Measurements from ENCODE around the gene MGST2. TPM values are rescaled to one million over a fixed set of nuclear protein-coding genes. Genes with fewer than 3 reads are reported as not detected.
A peak's percentile ranks its signal among the peaks of the same experiment; 100 is the strongest.

The MGST2 gene
- total RNA-seq, 1 donor = 3.6 TPM

GRCh38 chr4:139740121-139740520, 74.5 kb downstream of the MGST2 start:
- TF ChIP-seq CTCF (IDR thresholded peaks at IDR 0.05; ENCODE audit: insufficient read depth, low read length) = no peak
- no peak overlapping the region for H3K4me3 ChIP-seq (ENCODE audit: low read depth, low read length)
- no peak for DNase-seq (ENCODE audit: low read depth)

- DNase-seq (ENCODE audit: low read depth) = peak; percentile 96
- TF ChIP-seq CTCF (IDR thresholded peaks at IDR 0.05; ENCODE audit: insufficient read depth, low read length) = peak; percentile 51
- H3K4me3 ChIP-seq (ENCODE audit: low read depth, low read length) = no peak overlapping the region
Observed at GRCh38 chr4:139740531-139741041, 75.0 kb downstream of the MGST2 start.

GRCh38 chr4:139743027-139743426, 77.4 kb downstream of the MGST2 start:
- DNase-seq (ENCODE audit: low read depth) = no peak
- no peak for TF ChIP-seq CTCF (IDR thresholded peaks at IDR 0.05; ENCODE audit: insufficient read depth, low read length)
- no peak overlapping the region for H3K4me3 ChIP-seq (ENCODE audit: low read depth, low read length)

GRCh38 chr4:139744232-139744631, 78.6 kb downstream of the MGST2 start:
- DNase-seq (ENCODE audit: low read depth) = no peak
- TF ChIP-seq CTCF (IDR thresholded peaks at IDR 0.05; ENCODE audit: insufficient read depth, low read length) = no peak

GRCh38 chr4:139745111-139745639, 79.6 kb downstream of the MGST2 start:
- DNase-seq (ENCODE audit: low read depth) = no peak
- TF ChIP-seq CTCF (IDR thresholded peaks at IDR 0.05; ENCODE audit: insufficient read depth, low read length) = no peak
- H3K4me3 ChIP-seq (ENCODE audit: low read depth, low read length) = no peak overlapping the region

More at GRCh38 chr4:139744232-139744631, 78.6 kb downstream of the MGST2 start:
- no peak overlapping the region for H3K4me3 ChIP-seq (ENCODE audit: low read depth, low read length)

- no peak for TF ChIP-seq CTCF (IDR thresholded peaks at IDR 0.05; ENCODE audit: insufficient read depth, low read length)
- no peak for DNase-seq (ENCODE audit: low read depth)
- H3K4me3 ChIP-seq (ENCODE audit: low read depth, low read length) = no peak overlapping the region
Observed at GRCh38 chr4:139746431-139747171, 81.0 kb downstream of the MGST2 start.
